ENCODE data around the gene DHFR.

DHFR gene

DNA sequence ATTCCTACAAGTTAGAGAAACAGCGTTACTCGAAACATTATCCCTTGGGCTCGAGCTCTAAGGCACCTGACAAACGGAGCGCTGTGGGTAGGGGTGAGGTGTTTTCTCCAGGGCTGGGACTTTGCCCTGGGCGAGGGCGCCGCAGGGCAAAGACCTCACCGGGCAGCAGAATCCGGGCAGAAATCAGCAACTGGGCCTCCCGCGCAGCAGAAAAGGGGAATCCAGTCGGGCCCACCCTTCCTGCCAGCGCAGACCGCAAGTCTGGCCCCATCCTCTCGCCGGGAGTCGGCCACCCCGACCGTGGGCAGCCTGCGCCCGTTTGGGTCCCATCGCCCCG, 761 bp downstream of the DHFR start:
- no peak for FAIRE-seq

DNA sequence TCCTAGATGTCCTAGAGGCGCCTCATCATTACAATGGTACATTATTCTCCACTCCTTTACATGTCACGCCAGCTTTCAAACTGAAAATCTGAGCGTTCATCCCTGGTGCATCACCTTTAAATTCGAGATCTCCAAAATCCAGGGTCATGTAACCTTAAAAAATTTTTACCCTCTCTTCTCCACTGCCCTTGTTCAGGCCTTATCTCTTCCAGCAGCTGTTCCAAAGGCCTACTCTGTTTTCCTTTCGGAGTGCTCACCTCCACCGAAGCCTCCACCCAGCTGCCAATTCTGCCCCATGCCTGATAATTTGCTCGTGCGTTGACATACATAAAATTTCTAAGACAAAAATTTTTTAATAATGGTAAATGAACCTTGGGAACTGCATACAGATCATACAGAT, 1.3 kb downstream of the DHFR start:
- no peak for FAIRE-seq

DNA sequence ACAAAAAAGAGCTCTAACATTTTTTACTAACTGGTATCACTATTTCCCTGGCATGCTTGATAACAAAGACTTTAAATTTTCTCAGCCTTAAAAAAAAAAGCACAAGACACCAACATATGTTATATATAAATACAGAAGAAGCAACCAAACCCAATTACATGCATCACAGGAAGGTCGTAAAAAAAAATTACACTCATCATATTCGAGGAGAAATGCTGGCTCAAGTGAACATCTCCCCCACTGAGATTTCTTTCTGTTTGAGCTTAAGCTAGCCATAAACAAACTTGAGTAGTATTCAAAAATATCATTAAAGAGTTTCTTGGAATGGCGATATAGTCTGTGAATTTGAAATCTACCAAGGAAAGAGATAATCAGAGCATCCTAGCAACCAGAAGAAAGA, 7.9 kb downstream of the DHFR start:
- FAIRE-seq: no peak

DNA sequence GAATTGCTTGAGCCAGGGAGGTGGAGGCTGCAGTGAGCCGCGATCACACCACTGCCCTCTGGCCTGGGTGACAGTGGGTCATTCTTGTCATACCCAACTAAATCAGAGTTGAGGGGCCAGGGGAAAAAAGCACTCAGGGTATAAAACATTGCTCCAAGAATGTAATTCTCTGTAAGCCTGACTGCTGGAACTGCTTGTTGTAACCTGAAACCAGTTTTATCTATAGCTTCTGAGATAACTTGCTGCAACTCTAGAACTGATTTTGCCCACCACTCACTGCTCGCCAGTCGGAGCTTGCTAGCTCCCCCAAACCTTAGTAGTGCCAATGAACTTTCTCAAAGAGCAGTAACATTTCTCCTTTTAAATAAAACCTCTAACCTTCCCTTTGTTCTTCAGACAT, 9.9 kb downstream of the DHFR start:
- no peak for FAIRE-seq

DNA sequence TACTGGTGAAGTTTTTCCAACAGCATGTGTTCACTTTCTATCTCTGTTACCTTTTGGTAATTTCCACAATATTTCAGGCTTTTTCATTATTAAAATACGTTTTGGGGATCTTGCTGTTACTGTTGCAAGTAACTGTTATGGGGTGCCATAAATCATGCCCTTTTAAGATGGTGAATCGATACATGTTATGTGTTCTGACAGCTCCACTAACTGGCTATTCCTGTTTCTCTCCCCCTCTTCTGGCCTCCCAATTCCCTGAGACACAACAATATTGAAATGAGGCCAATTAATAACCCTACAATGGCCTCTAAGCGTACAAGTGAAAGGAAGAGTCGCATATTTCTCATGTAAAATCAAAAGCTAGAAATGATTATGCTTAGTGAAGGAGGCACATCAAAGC, 13.4 kb downstream of the DHFR start:
- FAIRE-seq: no peak

DNA sequence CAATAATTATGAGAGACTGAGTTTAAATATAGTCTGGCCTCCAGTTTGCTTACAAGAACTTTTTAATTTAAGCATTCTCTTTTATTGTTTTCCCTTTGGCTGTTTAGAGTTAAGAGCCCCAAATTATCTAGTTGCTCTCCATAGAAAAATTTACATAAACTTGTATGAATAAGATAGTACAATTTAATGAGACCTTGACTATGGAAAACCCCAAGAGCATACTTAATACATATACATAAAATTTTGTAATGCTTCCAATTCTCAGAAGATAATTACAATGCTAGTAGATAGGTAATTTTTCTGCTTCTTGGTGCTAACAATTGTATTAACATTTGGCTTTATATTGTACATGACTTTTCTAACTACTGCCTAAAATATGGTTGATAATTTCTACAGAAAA, 20.6 kb downstream of the DHFR start:
- peak; percentile 8 for FAIRE-seq

DNA sequence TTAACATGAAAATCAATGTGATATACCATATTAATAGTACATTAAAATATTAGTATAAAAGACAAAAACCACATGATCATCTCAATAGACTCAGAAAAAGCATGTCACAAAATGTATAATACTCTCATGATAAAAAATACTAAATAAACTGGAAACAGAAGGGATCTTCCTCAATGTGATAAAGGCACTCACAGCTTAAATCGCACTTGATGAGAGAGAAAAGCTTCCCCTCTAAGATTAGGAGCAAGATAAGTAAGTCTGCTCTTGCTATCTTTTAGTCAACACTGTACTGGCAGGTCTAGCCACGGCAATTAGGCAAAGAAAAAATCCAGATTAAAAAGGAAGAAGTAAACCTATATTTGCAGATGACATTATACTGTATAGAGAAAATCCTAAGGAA, 22.1 kb downstream of the DHFR start:
- no peak for FAIRE-seq

DNA sequence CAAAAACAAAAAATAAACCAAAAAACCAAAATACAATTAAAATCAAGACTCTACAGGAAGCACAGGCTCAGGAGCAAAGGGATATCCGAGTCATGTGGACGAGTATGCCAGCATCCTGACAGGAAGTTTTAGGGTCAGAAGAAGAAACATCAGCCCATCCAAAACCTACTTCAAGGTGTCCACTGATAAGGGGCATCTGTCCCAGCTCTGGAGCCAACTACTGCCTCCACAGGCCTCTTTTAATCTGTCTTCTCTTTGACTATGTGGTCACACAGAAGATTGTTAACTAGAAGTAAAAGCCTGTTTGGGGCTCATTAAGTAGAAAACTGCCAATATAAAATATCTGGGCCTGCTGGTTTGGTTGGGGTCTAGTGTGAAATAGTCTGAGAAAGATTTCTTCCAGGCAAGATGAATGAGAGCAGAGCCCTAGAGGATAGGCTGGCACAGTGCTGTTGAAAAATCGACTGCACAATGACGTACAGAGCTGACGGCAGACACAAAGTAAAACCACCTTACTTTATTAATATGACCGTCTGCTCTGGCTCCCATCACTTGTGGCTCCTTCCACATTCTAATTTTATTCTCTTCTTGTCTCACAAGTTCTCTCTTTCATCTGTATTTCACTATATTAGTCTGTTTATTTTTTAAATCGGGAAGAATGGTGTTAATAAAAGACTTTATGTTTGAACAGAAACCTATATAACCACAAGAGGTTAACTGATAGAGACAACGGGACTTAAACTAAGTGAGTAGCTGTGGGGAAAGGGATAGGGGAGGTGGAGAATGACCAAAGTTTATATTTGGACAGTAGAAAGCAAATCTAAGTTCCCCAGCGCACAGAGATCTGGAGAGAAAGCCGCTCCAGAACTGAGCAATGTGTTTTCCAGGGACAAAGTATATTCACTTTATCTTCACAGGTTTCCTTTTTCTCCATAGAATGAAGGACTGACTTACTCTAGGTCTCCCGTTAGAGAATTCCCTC, 23.2 kb downstream of the DHFR start:
- FAIRE-seq: no peak

DNA sequence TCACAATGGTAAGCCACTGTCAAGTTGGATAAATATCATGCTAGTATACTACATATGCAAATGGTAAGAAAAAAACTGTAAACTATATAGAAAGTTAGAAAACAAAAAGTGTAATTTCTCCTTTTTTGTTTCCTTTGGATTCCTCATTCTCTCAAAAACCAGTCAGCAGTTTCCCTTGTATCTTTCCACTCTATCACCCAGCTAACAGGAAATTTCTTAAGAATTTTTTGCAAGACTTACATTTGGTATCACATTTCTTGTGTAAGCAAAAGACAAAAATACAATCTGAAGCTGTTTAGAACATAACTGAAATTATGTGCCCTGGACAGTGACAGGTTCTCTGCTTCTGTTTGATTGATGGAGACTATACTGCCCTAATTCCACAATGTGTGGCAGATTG, 25.5 kb downstream of the DHFR start:
- FAIRE-seq: no peak

DNA sequence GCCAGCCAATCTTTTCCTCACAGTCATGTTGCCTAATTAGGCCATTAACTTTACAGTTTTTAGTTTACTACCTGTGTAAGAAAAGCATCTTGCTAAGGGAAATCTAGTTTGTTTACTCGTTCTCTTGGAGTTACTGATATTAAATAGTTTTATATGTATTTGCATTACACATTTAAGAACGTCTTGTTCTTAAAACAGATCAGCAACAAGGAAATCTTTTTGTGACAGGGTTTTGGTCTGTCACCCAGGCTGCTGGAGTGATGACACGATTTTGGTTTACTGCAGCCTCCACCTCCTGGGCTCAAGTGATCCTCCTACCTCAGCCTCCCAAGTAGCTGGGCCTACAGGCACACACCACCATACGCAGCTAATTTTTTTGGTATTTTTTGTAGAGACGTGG, 29.6 kb downstream of the DHFR start:
- no peak for FAIRE-seq

DNA sequence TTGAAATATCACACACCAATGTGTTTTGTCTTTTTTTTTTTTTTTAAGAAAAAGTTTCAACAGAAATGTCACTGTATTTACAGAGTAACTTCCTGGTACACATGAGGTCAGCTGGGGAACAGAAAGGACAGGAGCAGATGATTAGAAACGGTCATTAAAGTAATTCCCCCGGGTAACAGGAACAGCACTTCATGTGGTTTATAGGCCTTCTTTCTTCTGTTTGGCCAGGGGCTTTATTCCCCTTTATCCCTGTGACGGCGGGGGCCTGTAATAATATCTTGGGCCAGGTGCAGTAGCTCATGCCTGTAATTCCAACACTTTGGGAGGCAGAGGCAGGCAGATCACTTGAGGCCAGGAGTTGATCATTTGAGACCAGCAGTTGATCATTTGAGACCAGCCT, 30.8 kb downstream of the DHFR start:
- no peak for FAIRE-seq

DNA sequence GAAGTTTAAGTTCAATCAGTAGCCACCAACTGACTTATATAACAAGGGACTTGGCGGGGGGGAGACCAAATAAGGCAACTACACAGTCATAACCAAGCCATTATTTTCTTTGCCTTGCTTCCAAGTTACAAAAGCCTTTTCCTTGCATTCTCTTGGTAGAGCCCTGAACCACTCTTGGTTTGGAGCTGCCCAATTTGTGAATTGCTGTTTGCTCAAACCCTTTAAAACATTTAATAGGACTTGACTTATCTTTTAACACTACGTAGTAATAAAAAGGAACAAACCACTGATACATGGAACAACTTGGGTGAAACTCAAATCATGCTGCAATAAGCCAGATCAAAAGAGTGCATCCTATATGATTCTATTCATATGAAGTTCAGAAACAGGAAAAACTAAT, 32.0 kb downstream of the DHFR start:
- no peak for FAIRE-seq

DNA sequence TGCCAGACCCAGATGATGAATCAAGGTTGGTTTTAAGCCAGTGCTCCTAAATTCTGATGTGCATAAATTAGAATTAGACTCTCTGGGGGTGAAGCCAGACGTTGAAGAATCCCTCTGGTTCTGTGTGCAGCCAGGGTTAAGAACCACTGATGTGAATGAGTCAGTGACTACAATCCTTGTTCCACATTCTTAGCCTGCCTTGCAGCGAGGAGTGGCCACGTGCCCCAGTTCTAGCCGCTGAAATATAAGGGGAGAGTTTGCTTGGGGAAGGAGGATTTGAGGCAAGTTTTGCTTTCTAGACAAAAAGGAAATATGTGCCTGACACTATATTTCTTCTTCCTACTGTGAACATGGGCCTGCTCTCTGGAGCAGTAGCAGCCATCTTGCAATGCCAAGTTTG, 34.6 kb downstream of the DHFR start:
- FAIRE-seq: no peak

DNA sequence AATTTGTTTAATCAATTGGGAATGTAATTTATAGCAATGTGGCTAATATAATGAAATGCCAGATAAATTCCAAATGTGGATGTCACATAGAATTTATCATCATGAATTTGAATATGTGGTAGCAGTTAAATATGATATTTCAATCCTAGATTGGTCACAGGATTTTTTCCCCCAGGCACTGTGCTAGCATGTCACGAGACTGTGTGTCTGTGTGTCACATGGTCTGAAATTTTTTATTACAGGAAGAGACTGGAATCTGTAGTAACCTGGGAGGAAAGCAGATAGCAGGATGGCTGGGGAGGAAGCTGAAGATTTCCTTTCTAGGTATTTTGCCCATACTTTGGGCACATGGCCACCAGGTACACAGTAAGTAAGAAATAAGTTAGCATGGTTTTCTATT, 35.7 kb downstream of the DHFR start:
- FAIRE-seq: no peak

DNA sequence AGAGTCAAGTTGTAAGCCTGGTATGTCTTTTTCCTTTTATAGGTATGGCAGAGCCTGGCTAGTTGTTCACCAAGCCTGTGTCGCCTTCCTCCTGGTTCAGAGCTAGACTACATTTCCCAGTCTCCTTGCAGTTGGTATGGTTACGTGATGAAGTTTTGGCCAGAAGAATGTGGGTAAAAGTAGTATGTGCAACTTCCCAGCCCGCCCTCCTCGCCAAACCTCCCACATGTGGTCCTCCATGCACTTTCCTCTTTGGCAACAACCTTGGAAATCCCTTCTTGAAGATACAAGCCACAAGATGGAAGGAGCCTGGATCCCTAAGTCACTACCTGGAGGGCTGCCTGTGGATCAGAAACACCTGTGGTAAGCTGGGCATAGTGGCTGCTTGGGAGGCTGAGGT, 36.3 kb downstream of the DHFR start:
- no peak for FAIRE-seq

DNA sequence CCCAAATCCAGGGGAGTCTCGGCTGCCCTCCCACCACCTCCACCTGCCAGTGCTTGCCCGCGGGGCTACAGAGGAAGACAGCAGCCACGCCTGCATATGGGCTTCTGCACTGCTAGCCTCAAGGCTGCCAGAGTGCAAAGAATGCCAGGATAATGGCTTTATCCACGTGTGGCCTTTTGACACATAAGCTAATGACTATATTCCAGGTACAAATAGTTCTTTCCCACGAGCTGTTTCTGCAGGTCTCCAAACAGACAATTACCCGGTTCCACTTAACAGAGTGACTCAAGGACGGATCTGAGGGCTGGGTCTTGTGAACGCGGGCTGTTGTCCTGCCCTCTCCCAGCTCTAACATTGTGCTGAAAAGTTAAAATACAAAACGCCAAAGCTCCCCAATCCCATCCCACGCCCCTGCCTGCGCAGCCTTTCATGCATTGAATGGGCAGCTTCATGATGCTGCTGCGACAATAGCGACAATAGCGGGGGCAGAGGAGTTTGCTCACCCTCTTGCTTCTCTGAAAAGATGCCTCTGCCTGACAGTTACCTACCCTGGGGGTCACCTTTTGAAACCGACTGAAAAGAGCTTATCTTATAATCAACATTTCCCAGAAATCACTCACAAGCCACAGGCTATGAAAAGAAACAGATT, 39.4 kb downstream of the DHFR start:
- no peak for FAIRE-seq

DNA sequence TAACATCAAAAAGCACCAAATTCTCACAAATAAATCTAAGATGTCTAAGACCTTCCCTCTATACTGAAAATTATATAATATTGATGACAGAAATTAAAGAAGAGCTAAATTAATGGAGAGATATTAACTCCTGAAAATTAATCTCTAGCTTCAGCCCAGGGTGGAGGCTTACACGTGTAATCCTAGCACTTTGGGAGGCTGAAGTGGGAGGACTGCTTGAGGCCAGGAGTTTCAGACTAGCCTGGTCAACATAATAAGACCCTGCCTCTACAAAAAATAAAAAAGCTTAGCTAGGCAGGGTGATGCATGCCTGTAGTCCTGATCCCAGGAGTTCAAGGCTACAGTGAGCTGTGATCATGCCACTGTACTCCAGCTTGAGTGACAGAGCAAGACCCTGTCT, 45.1 kb downstream of the DHFR start:
- FAIRE-seq: no peak

DNA sequence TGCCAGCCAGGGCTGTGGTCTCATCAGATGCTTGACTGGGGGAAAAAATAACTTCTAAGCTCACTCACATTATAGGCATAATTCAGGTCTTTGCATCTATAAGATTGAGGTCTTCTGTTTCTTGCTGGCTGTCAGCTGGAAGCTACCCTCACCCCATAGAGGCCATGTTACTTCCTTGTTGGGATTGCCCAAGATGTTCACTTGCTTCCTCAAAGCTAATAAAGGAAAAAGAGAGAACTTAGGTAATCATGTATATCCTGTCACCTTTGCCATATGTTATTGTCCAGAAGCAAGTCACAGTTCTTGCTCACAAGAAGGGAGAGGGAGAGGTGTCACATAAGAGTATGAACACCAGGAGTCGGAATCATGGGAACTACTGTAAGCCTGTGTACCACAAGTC, 46.1 kb downstream of the DHFR start:
- no peak for FAIRE-seq

DNA sequence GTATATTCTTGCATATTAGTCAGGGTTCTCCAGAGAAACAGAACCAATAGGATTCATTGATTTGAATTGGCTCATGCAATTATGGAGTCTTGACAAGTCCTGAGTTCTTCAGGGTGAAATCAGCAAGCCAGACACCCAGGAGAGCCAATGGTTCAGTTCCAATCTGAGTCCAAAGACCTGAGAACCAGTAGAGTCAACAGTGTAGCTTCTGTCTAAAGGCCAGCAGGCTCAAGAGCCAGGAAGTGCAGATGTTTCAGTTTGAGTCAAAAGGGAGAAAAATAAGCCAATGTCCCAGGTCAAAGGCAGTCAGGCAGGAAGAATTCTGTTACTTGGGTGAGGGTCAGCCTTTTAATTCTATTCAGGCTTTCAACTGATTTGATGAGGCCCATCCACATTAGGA, 47.0 kb downstream of the DHFR start:
- FAIRE-seq: no peak

DNA sequence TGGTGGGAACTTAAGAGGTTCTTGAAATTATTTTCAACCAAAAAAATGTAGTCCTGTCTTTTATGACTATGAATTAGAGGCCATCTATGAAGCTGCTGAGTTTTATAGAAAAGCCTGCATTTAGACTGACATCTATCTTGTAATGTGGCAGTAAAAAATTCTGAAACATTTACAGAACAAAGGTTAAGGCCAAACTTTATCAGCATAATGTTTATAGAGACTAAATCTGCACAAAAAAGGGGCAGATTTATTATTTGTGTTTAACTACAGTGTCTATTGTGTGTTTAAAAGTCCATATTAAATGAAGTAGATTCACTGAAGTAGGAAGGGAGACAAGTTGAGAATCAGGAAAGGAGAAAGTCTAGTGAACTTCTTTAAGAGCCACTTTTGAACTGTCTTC, 47.4 kb downstream of the DHFR start:
- FAIRE-seq: no peak

DNA sequence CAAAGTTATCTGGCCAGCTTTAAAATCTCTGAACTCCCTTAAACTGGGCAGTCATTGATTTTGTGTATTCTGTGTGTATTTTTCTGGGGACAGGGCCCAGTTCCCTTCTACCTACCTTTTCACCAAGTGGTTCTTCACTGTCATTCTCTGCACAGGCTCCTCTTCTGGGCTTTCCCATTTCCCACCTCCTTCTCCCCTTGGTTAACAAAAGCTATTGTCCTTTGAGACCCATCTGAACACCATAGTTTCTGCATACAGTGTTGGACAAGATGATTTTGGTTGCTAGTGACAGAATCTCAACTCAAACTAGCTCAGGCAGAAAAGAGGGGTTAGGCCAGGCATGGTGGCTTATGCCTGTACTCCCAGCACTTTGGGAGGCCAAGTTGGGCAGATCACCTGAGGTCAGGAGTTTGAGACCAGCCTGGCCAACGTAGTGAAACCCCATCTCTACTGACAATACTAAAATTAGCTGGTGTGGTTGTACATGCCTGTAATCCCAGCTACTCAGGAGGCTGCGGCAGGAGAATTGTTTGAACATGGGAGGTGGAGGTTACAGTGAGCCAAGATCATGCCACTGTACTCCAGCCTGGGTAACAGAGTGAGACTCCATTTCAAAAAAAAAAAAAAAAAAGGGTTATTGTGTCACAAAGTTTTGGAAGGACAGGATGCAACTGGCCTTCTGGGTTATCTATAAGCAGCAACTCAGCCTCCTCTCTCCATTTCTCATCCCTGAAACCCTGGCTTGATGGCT, 53.7 kb downstream of the DHFR start:
- no peak for FAIRE-seq

DNA sequence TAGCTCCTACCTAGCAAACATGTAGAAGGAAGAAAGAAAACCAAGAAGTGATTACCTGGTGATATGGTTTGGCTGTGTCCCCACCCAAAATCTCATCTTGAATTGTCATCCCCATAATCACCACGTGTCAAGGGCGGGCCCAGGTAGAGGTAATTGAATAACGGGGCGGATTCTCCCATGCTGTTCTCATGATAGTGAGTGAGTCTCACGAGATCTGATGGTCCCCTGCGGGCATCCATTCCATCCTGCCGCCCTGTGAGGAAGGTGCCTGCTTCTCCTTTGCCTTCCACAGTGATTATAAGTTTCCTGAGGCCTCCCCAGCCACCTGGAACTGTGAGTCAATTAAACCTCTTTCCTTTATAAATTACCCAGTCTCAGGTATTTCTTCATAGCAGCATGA, 57.3 kb downstream of the DHFR start:
- no peak for FAIRE-seq

DNA sequence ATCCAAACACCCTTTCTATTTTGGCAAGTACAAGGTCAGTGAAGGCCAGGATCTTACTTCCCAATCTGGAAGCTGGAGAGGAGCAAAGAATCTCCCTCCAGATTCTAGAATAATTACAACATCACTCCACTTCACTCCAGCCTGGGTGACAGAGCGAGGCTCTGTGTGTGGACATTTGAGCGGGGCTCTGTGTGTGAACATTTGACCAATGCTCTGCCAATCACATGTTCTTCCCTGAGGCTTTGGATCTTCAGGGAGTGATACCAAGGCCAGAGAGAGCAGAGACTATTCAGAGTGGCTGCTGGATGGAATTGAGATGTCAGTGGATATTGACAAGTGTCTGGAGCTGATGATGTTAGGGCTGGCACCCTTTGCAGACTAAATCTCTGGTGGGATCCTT, 60.0 kb downstream of the DHFR start:
- no peak for FAIRE-seq

DNA sequence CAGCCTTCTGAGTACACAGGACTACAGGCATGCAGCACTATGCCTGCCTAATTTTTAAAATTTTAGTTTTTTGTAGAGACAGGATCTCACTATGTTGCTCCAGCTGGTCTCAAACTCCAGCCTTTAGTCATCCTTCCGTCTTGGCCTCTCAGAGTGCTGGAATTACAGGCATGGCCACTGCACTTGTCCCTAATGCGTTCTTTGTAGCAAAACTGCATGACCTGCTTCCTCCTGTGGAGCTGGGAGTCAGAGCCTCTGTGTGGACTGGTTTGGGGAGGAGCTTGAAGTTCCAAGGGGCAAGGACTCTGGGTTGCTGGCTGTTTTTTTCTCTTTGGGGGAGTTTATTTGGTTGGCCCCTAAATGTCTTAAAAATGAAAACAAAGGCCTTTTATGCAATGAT, 62.0 kb downstream of the DHFR start:
- FAIRE-seq: no peak

Measured in G401.6 (cell line).